Trophoblast cell (in vitro differentiated cells and primary cell): ENCODE data around the gene RGS19.

Source experiments
- DNase-seq, 2 donors: peaks; one replicate each; pipeline ENCODE4 v3.0.0-alpha.2; 2016
- H2AFZ ChIP-seq: 2 replicates; pipeline ENCODE4 v1.6.1; 2013; ENCODE audit warnings: low read length, moderate library complexity, mild to moderate bottlenecking; ENCODE audit not compliant: insufficient read depth, poor library complexity
- H2AK5ac ChIP-seq: 2 replicates; pipeline ENCODE4 v1.6.1; 2013; ENCODE audit warnings: mild to moderate bottlenecking, low read length
- H2BK120ac ChIP-seq: 2 replicates; pipeline ENCODE4 v1.6.1; 2013; ENCODE audit warnings: low read length, mild to moderate bottlenecking, moderate library complexity; ENCODE audit not compliant: insufficient read depth, poor library complexity
- H2BK12ac ChIP-seq: 2 replicates; pipeline ENCODE4 v1.6.1; 2013; ENCODE audit warnings: mild to moderate bottlenecking, low read length, moderate library complexity
- H2BK5ac ChIP-seq: 2 replicates; pipeline ENCODE4 v1.6.1; 2013; ENCODE audit warnings: low read length, low read depth, moderate library complexity, mild to moderate bottlenecking; ENCODE audit not compliant: poor library complexity
- H3K14ac ChIP-seq: 2 replicates; pipeline ENCODE4 v1.6.1; 2013; ENCODE audit warnings: mild to moderate bottlenecking, low read length
- H3K18ac ChIP-seq: 2 replicates; pipeline ENCODE4 v1.6.1; 2013; ENCODE audit warnings: mild to moderate bottlenecking, low read length
- H3K23ac ChIP-seq: 2 replicates; pipeline ENCODE4 v1.6.1; 2013; ENCODE audit warnings: low read length
- H3K27ac ChIP-seq: 2 replicates; pipeline ENCODE4 v1.5.1; 2013; ENCODE audit warnings: low read depth, mild to moderate bottlenecking, inconsistent platforms, low read length, moderate library complexity
- H3K27me3 ChIP-seq: 2 replicates; pipeline ENCODE4 v1.6.1; 2013; ENCODE audit warnings: inconsistent platforms, mild to moderate bottlenecking, low read length, moderate library complexity; ENCODE audit not compliant: insufficient read depth
- H3K36me3 ChIP-seq, 2 experiments: 1 replicate in 1 of 2; 2 replicates in 1 of 2; pipeline ENCODE4 v1.6.1; 2013; ENCODE audit warnings: low read length in 2 of 2, mild to moderate bottlenecking in 2 of 2, moderate library complexity in 1 of 2; ENCODE audit not compliant: insufficient read depth in 2 of 2, control insufficient read depth in 1 of 2
- H3K4ac ChIP-seq: 2 replicates; pipeline ENCODE4 v1.6.1; 2013; ENCODE audit warnings: low read depth, mild to moderate bottlenecking, low read length, moderate library complexity
- H3K4me1 ChIP-seq, 2 experiments: 1 replicate in 1 of 2; 2 replicates in 1 of 2; pipeline ENCODE4 v1.6.1; 2013; ENCODE audit warnings: low read length in 2 of 2, mild to moderate bottlenecking in 2 of 2, moderate library complexity in 1 of 2; ENCODE audit not compliant: insufficient read depth in 2 of 2, control insufficient read depth in 1 of 2
- H3K4me2 ChIP-seq: 2 replicates; pipeline ENCODE4 v1.6.1; 2013; ENCODE audit warnings: inconsistent platforms, mild to moderate bottlenecking, low read length, moderate library complexity
- H3K4me3 ChIP-seq: 2 replicates; pipeline ENCODE4 v1.5.1; 2013; ENCODE audit warnings: mild to moderate bottlenecking, low read depth, low read length, inconsistent platforms
- H3K79me1 ChIP-seq: one replicate; pipeline ENCODE4 v1.6.1; 2013; ENCODE audit warnings: low read length
- H3K79me2 ChIP-seq: 2 replicates; pipeline ENCODE4 v1.6.1; 2013; ENCODE audit warnings: low read length, mild to moderate bottlenecking; ENCODE audit not compliant: control insufficient read depth, insufficient read depth, poor library complexity
- H3K9ac ChIP-seq: 2 replicates; pipeline ENCODE4 v1.6.1; 2013; ENCODE audit warnings: mild to moderate bottlenecking, low read length
- H3K9me3 ChIP-seq: 2 replicates; pipeline ENCODE4 v1.6.1; 2013; ENCODE audit warnings: low read depth, mild to moderate bottlenecking, control low read depth, inconsistent platforms, low read length; ENCODE audit not compliant: insufficient read depth
- H4K12ac ChIP-seq: 2 replicates; pipeline ENCODE4 v1.6.1; 2013; ENCODE audit warnings: low read depth, mild to moderate bottlenecking, low read length, moderate library complexity
- H4K8ac ChIP-seq: 2 replicates; pipeline ENCODE4 v1.6.1; 2013; ENCODE audit warnings: low read depth, mild to moderate bottlenecking, low read length, moderate library complexity
- H4K91ac ChIP-seq: one replicate; pipeline ENCODE4 v1.6.1; 2013; ENCODE audit warnings: low read depth, mild to moderate bottlenecking, low read length, moderate library complexity
- WGBS: extraction: QIAGEN DNeasy Blood & Tissue Kit; methylation state at CpG from one replicate; pipeline ENCODE4 v1.1.7; 2013; ENCODE audit warnings: missing lambda C conversion rate; ENCODE audit not compliant: insufficient read length, insufficient coverage; ENCODE audit errors: extremely low coverage; 5-methylcytosine and 5-hydroxymethylcytosine counted together

The RGS19 gene

DNA sequence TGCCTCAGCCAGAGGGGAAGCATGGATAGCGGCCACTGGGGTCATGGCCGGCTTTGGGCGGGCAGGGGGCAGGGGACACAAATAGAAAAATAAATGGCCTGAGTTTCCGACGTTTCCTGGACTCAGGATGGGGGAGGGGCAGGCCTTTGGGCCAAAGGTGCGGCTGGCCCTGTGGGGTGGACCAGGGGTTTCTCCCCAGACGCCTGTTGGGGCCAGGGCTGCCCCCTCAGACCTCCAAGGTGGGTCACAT, 22.8 kb downstream of the RGS19 start:
- H3K4ac ChIP-seq, result no peak overlapping the region
- no peak overlapping the region for H3K9ac ChIP-seq
- H3K23ac ChIP-seq, result no peak overlapping the region
- H4K8ac ChIP-seq, result no peak overlapping the region
- H2AK5ac ChIP-seq, result peak overlapping the region; percentile 6
- no peaks in the 10 kb centered on the region for H3K27me3 ChIP-seq
- no peak overlapping the region for H3K14ac ChIP-seq
- no peak overlapping the region for H3K27ac ChIP-seq
- H3K36me3 ChIP-seq, result no peaks in the 10 kb centered on the region
- H2BK120ac ChIP-seq, result peak overlapping the region; percentile 20
- no peak overlapping the region for H3K18ac ChIP-seq
- H2BK12ac ChIP-seq, result peak overlapping the region; percentile 70
- H3K4me2 ChIP-seq, result no peak overlapping the region
- H4K12ac ChIP-seq, result no peak overlapping the region
- DNase-seq, result no peak
- no peaks in the 10 kb centered on the region for H3K79me2 ChIP-seq
- H3K79me1 ChIP-seq, result peaks cover 16% of the 10 kb centered on the region
- H2AFZ ChIP-seq, result no peak overlapping the region
- no peak overlapping the region for H2BK5ac ChIP-seq
- no CpG with 5 or more reads among the region's 7 CpGs for WGBS
- H3K4me1 ChIP-seq, result peaks cover 20 to 33% of the 10 kb centered on the region in 2 experiments
- no peak overlapping the region for H3K4me3 ChIP-seq
- peak overlapping the region; percentile 41 for H4K91ac ChIP-seq
- no peaks in the 10 kb centered on the region for H3K9me3 ChIP-seq

DNA sequence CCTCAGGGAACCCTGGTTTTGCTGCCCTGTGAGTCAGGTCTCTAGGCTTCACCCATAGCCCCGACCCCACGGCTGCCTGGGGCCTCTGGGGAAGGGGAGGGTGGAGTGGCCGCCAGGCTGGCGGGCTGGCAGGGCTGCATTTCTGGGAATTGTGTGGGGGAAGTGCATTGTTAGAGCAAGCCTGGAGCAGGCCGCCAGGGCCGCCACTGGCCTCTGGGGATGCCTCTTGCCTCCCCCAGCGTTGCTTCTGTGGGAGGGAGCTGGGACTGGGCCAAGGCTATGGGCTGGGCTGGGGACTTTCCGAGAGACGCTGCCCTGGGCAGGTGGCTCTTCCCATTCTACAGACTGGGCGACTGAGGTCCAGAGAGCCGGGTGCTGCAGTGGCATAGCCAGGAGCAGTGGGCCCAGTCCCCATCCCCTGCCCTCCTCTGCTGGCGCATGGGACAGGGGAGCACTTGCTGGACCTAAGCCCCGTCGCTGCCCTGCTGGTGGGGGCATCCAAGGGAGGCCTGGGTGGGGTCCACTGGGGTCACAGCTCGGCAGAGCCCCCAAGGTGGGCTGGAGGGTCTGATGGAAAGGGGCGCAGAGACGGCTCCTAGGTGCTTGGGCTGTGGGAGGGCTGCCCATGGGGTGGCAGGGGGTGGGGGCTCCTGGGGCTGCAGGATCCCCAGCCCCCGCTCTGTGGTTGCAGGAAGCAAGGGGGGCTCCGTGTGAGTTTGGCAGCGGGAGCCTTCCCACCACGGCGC, 23.3 kb downstream of the RGS19 start:
- H3K79me1 ChIP-seq, result peaks cover 16% of the 10 kb centered on the region
- peak overlapping the region; percentile 77 for H2BK12ac ChIP-seq
- H3K18ac ChIP-seq, result peak overlapping the region; percentile 71
- DNase-seq, result no peak
- no CpG with 5 or more reads among the region's 22 CpGs for WGBS
- H3K23ac ChIP-seq, result no peak overlapping the region
- peak overlapping the region; percentile 61 for H2BK5ac ChIP-seq
- peak overlapping the region; percentile 65 for H2AK5ac ChIP-seq
- H2BK120ac ChIP-seq, result peak overlapping the region; percentile 20
- peak overlapping the region; percentile 61 for H4K8ac ChIP-seq
- H3K9ac ChIP-seq, result no peak overlapping the region
- peaks cover 20 to 33% of the 10 kb centered on the region in 2 experiments for H3K4me1 ChIP-seq
- H2AFZ ChIP-seq, result no peak overlapping the region
- no peak overlapping the region for H3K4me3 ChIP-seq
- peak overlapping the region; percentile 81 for H3K14ac ChIP-seq
- H3K27ac ChIP-seq, result peak overlapping the region; percentile 20
- H3K79me2 ChIP-seq, result no peaks in the 10 kb centered on the region
- H3K4me2 ChIP-seq, result no peak overlapping the region
- no peak overlapping the region for H3K4ac ChIP-seq
- peak overlapping the region; percentile 49 for H4K12ac ChIP-seq
- peak overlapping the region; percentile 87 for H4K91ac ChIP-seq
- H3K27me3 ChIP-seq, result peaks cover 1% of the 10 kb centered on the region
- H3K36me3 ChIP-seq, result no peaks in the 10 kb centered on the region
- H3K9me3 ChIP-seq, result no peaks in the 10 kb centered on the region

DNA sequence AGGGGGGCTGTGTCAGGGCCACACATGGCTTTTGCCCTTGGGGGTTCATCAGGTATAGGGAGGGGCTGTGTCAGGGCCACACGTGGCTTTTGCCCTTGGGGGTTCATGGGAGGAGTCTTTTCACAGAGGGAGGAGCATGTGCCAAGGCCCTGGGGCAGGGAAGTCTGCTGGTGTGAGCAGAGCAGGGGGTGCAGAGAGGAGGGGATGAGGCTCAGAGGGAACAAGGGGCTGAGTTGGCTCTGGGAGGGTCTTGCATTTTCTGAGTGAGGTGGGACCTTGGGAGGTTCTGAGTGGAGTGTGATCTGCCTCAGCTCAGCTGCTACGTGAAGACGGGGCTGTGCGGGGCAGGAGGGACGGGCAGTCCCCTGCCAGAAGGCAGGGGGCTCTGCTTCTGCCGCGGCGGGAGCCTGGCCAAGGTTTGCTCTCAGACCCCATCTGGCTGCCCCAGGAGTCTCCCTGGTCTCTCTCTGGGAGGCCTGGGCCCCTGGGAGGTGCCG, 23.9 kb downstream of the RGS19 start:
- Histone ChIP-seq H3K4ac (peak overlapping the region; percentile 29), H2AFZ (no peak overlapping the region), H3K4me2 (no peak overlapping the region), H3K79me2 (no peaks in the 10 kb centered on the region), H3K27me3 (peaks cover 7% of the 10 kb centered on the region), H3K79me1 (peaks cover 16% of the 10 kb centered on the region), H4K91ac (peak overlapping the region; percentile 87), H3K9me3 (no peaks in the 10 kb centered on the region), H2AK5ac (peak overlapping the region; percentile 53), H3K4me1 (peaks cover 20 to 33% of the 10 kb centered on the region in 2 experiments), H3K18ac (peak overlapping the region; percentile 56), H3K14ac (peak overlapping the region; percentile 66), H3K36me3 (no peaks in the 10 kb centered on the region), H3K4me3 (no peak overlapping the region), H3K9ac (no peak overlapping the region), H3K23ac (no peak overlapping the region), H4K12ac (peak overlapping the region; percentile 39), H3K27ac (peak overlapping the region; percentile 9), H4K8ac (peak overlapping the region; percentile 51), H2BK5ac (peak overlapping the region; percentile 61), H2BK120ac (peak overlapping the region; percentile 41), H2BK12ac (peak overlapping the region; percentile 47)
- no CpG with 5 or more reads among the region's 9 CpGs for WGBS
- no peak for DNase-seq

DNA sequence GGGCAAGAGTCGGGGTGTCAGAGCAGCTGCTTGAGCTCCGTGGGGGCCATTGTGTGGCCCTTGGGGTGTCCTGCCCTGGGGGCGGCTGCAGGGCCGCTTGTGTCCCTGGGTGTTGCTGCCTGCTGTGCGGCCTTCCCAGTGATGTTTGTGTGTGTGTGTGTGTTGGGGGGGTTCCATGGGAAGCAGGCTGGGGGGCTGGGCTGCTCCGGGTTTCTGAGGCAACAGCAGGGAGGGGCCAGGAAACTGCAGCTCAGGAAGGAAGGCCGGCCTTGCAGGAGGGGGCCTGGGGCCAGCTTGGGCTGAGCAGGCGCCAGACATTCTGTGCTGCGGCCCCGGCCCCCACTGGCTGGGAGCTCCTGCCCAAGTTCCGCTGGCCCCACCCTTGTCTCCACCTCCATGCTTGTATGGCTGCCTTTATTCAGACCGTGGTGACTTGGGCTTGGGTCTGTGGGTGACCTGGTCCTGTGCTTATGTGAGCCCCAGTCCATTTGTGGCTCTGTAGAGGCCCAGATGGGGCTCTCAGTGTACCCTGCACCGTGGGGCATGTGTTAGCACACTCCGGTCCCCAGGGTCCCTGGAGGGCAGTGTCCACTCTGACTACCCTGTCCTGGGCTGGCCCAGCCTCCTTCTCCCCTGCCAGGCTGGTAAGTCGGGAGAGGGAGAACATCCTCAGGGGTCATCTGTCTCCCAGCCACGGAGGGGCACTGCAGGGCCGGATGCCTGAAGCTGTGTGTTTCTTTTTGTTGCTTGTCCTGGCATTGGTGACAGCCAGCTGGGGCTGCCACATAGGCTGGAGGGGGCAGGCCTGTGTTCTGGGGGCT, 25.3 kb downstream of the RGS19 start:
- Histone ChIP-seq H3K18ac (peak overlapping the region; percentile 21), H3K9me3 (no peaks in the 10 kb centered on the region), H3K23ac (no peak overlapping the region), H4K12ac (peak overlapping the region; percentile 38), H3K79me2 (no peaks in the 10 kb centered on the region), H3K4me1 (peaks cover 20 to 33% of the 10 kb centered on the region in 2 experiments), H3K4ac (no peak overlapping the region), H3K4me3 (no peak overlapping the region), H4K91ac (peak overlapping the region; percentile 75), H4K8ac (peak overlapping the region; percentile 50), H2BK5ac (peak overlapping the region; percentile 3), H3K4me2 (no peak overlapping the region), H3K27me3 (peaks cover 20% of the 10 kb centered on the region), H2BK12ac (peak overlapping the region; percentile 73), H3K9ac (no peak overlapping the region), H2AFZ (peak overlapping the region; percentile 21), H2AK5ac (peak overlapping the region; percentile 60), H3K79me1 (peaks cover 16% of the 10 kb centered on the region), H3K36me3 (no peaks in the 10 kb centered on the region), H3K14ac (peak overlapping the region; percentile 33), H2BK120ac (peak overlapping the region; percentile 57), H3K27ac (no peak overlapping the region)
- DNase-seq, result no peak
- WGBS, result no CpG with 5 or more reads among the region's 17 CpGs
